NCI-H1105 treated with DMSO at 0.1 percent for 48 hours (cell line): ENCODE data around the gene NAE1.
"Not testable (repeated sequence)": the region's sequence is repeated elsewhere in the genome, so short reads cannot be mapped to it uniquely, and the experiment has no call there.

Source experiments
- DNase-seq: peaks from one replicate; lab custom pipeline; 2025; lab: John Stamatoyannopoulos, UW

NAE1 gene

GRCh38 chr16:66802159-66802558 is 28.6 kb downstream of the NAE1 start:
- no peak for DNase-seq

- no peak for DNase-seq
These were observed 29.3 kb downstream of the NAE1 start, which contains the start of gene TERB1 for GRCh38 chr16:66801320-66802105. TSS of gene TERB1 (minus strand) at chr16:66801584. CDS start at chr16:66796798, 4,786 bp downstream.

- DNase-seq, result no peak
These were observed 29.9 kb downstream of the NAE1 start for GRCh38 chr16:66800856-66801255.

- no peak for DNase-seq
These were observed 32.6 kb downstream of the NAE1 start for GRCh38 chr16:66798161-66798560.

GRCh38 chr16:66793984-66794383 is 36.8 kb downstream of the NAE1 start:
- DNase-seq, result not testable (repeated sequence)

- no peak for DNase-seq
These were observed 40.5 kb downstream of the NAE1 start for GRCh38 chr16:66790130-66790733.

GRCh38 chr16:66787427-66787826 is 43.3 kb downstream of the NAE1 start:
- DNase-seq, result no peak

GRCh38 chr16:66786551-66786950 is 44.2 kb downstream of the NAE1 start:
- DNase-seq, result no peak

GRCh38 chr16:66776457-66776856 is 54.3 kb downstream of the NAE1 start:
- DNase-seq, result no peak

GRCh38 chr16:66774981-66775380 is 55.8 kb downstream of the NAE1 start:
- no peak for DNase-seq

GRCh38 chr16:66758086-66758485 is 72.7 kb downstream of the NAE1 start:
- DNase-seq, result no peak

GRCh38 chr16:66754819-66755218 is 76.0 kb downstream of the NAE1 start:
- DNase-seq, result no peak

GRCh38 chr16:66754211-66754610 is 76.6 kb downstream of the NAE1 start:
- no peak for DNase-seq

GRCh38 chr16:66752958-66753357 is 77.8 kb downstream of the NAE1 start:
- no peak for DNase-seq
